ENCODE measurements around the gene ST6GALNAC6.

- TF ChIP-seq, protein P1, sequence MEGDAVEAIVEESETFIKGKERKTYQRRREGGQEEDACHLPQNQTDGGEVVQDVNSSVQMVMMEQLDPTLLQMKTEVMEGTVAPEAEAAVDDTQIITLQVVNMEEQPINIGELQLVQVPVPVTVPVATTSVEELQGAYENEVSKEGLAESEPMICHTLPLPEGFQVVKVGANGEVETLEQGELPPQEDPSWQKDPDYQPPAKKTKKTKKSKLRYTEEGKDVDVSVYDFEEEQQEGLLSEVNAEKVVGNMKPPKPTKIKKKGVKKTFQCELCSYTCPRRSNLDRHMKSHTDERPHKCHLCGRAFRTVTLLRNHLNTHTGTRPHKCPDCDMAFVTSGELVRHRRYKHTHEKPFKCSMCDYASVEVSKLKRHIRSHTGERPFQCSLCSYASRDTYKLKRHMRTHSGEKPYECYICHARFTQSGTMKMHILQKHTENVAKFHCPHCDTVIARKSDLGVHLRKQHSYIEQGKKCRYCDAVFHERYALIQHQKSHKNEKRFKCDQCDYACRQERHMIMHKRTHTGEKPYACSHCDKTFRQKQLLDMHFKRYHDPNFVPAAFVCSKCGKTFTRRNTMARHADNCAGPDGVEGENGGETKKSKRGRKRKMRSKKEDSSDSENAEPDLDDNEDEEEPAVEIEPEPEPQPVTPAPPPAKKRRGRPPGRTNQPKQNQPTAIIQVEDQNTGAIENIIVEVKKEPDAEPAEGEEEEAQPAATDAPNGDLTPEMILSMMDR (IDR thresholded peaks at IDR 0.05 in 8 of 11, conservative IDR thresholded peaks at IDR 0.05 in 3 of 11): no peak
- TF ChIP-seq POLR2A (IDR thresholded peaks at IDR 0.05): no peak
Observed at GRCh38 chr9:127880143-127880542, 19.3 kb downstream of the ST6GALNAC6 start.

All from spleen (tissue), 7 donors.